ENCODE data around the gene RAB1B.

The RAB1B gene

GRCh38 chr11:66221726-66222236 is 46.7 kb upstream of the RAB1B start:
- no peak for TF ChIP-seq CTCF (IDR thresholded peaks at IDR 0.05; ENCODE audit: unreplicated experiment in 3 of 3)
- no peaks in the 10 kb centered on the region for H3K9me3 Mint-ChIP-seq
- no peak overlapping the region for H3K27ac Mint-ChIP-seq
- no peaks in the 10 kb centered on the region for H3K27me3 Mint-ChIP-seq (ENCODE audit: low read depth)
- peaks cover 5% of the 10 kb centered on the region for H3K4me1 Mint-ChIP-seq
- no peak overlapping the region for H3K4me3 Mint-ChIP-seq
- H3K36me3 Mint-ChIP-seq (ENCODE audit: low read depth): peaks cover 20% of the 10 kb centered on the region

- TF ChIP-seq CTCF (IDR thresholded peaks at IDR 0.05; ENCODE audit: unreplicated experiment in 3 of 3): peak; percentile 99 to 100 (median 100)
- Mint-ChIP-seq H3K4me1 (peaks cover 5% of the 10 kb centered on the region), H3K4me3 (no peak overlapping the region)
These were observed 45.9 kb upstream of the RAB1B start for GRCh38 chr11:66222358-66223149.

GRCh38 chr11:66224226-66224855 is 44.1 kb upstream of the RAB1B start:
- TF ChIP-seq CTCF (IDR thresholded peaks at IDR 0.05; ENCODE audit: unreplicated experiment in 3 of 3): no peak
- H3K4me3 Mint-ChIP-seq: no peak overlapping the region
- peaks cover 11% of the 10 kb centered on the region for H3K4me1 Mint-ChIP-seq
- H3K27me3 Mint-ChIP-seq (ENCODE audit: low read depth): no peaks in the 10 kb centered on the region
- H3K36me3 Mint-ChIP-seq (ENCODE audit: low read depth): peaks cover 19% of the 10 kb centered on the region
- H3K27ac Mint-ChIP-seq: no peak overlapping the region
- no peaks in the 10 kb centered on the region for H3K9me3 Mint-ChIP-seq

More at GRCh38 chr11:66222358-66223149, 45.9 kb upstream of the RAB1B start:
- Mint-ChIP-seq H3K9me3 (no peaks in the 10 kb centered on the region), H3K27ac (no peak overlapping the region), H3K27me3 (ENCODE audit: low read depth) (no peaks in the 10 kb centered on the region), H3K36me3 (ENCODE audit: low read depth) (peaks cover 18% of the 10 kb centered on the region)

- Mint-ChIP-seq H3K27ac (no peak overlapping the region), H3K4me3 (no peak overlapping the region), H3K9me3 (no peaks in the 10 kb centered on the region), H3K27me3 (ENCODE audit: low read depth) (no peaks in the 10 kb centered on the region), H3K4me1 (peaks cover 11% of the 10 kb centered on the region), H3K36me3 (ENCODE audit: low read depth) (peaks cover 22% of the 10 kb centered on the region)
- no peak for TF ChIP-seq CTCF (IDR thresholded peaks at IDR 0.05; ENCODE audit: unreplicated experiment in 3 of 3)
These were observed 43.4 kb upstream of the RAB1B start for GRCh38 chr11:66225066-66225465.

- no peak overlapping the region for H3K27ac Mint-ChIP-seq
- peaks cover 11% of the 10 kb centered on the region for H3K4me1 Mint-ChIP-seq
- no peak overlapping the region for H3K4me3 Mint-ChIP-seq
- TF ChIP-seq CTCF (IDR thresholded peaks at IDR 0.05; ENCODE audit: unreplicated experiment in 3 of 3): no peak
- H3K9me3 Mint-ChIP-seq: no peaks in the 10 kb centered on the region
- peaks cover 4% of the 10 kb centered on the region for H3K27me3 Mint-ChIP-seq (ENCODE audit: low read depth)
- peaks cover 25% of the 10 kb centered on the region for H3K36me3 Mint-ChIP-seq (ENCODE audit: low read depth)
These were observed 42.3 kb upstream of the RAB1B start for GRCh38 chr11:66226101-66226500.
